M059J (cell line): ENCODE data around the gene PCDH10. TPM values are rescaled to one million over a fixed set of nuclear protein-coding genes. Genes with fewer than 3 reads are reported as not detected.

Experiments used
- DNase-seq: peaks from one replicate; pipeline ENCODE4 v3.0.0-alpha.2; 2012; ENCODE audit warnings: low read depth
- total RNA-seq: library from RNA; depleted of rRNA; stranded (reverse); fragments of >200 nt; shearing (Covaris generic); gene quantifications from 2 replicates; pipeline ENCODE4 v1.2.3, GENCODE V29; 2014; rRNA removed

The PCDH10 gene, protein sequence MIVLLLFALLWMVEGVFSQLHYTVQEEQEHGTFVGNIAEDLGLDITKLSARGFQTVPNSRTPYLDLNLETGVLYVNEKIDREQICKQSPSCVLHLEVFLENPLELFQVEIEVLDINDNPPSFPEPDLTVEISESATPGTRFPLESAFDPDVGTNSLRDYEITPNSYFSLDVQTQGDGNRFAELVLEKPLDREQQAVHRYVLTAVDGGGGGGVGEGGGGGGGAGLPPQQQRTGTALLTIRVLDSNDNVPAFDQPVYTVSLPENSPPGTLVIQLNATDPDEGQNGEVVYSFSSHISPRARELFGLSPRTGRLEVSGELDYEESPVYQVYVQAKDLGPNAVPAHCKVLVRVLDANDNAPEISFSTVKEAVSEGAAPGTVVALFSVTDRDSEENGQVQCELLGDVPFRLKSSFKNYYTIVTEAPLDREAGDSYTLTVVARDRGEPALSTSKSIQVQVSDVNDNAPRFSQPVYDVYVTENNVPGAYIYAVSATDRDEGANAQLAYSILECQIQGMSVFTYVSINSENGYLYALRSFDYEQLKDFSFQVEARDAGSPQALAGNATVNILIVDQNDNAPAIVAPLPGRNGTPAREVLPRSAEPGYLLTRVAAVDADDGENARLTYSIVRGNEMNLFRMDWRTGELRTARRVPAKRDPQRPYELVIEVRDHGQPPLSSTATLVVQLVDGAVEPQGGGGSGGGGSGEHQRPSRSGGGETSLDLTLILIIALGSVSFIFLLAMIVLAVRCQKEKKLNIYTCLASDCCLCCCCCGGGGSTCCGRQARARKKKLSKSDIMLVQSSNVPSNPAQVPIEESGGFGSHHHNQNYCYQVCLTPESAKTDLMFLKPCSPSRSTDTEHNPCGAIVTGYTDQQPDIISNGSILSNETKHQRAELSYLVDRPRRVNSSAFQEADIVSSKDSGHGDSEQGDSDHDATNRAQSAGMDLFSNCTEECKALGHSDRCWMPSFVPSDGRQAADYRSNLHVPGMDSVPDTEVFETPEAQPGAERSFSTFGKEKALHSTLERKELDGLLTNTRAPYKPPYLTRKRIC
- total RNA-seq, result 5.3 and 7.9 TPM in 2 replicates

DNA sequence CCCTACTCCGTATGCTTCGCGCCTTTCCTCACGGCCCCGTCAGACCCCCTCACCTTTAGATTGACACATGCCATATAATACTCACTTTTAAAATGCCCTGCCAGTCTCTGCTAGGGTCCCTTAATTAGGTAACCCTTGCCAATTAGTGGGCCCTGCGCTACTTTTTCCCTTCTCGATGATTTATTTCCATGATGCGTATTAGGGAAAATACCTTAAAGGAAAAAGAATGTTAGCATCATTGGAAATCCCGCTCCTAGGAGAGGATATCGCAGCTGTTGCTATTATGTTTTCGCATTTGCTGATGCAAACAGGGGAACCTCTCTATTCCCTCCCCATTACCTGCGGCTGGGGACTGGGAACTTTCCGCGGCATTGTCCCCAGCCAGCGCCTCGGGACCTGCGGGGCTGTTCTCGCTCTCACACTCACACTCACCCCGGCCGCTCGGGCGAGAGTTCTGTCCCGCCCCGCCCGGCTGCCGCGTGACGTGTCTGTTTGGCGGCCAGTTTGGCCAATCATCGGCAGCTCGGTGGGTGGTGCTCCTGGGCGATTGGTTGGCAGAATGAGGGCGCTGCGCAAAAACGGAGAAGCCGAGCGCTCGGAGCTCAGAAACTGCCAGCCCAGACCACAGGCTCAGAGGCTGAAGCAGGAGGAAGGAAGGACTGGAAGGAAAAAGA, at the start of gene PCDH10:
Gene PCDH10, plus strand, starts transcription at position 605 of the 674 bp plus-strand sequence. CDS start 847 bp downstream, outside the sequence.
- peak; percentile 86 for DNase-seq

DNA sequence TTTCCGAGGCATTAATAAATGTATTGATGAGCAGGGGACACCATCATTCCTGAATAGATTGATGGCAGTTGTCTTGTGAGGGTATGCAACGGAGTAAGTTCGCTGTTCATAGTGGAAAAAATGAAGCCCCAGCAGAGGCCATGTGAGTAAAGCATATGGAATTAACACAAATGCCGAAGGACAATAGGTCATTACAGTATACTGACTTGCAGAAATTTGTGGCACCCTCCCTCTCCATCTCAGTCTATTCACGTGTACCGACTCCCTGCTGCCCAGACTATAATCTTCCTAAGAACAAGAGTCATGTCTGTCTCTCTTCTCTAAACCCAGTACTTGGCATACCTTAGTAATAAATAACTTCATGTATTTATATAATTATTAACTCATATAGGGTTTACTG, 47.1 kb upstream of the PCDH10 start:
- no peak for DNase-seq

DNA sequence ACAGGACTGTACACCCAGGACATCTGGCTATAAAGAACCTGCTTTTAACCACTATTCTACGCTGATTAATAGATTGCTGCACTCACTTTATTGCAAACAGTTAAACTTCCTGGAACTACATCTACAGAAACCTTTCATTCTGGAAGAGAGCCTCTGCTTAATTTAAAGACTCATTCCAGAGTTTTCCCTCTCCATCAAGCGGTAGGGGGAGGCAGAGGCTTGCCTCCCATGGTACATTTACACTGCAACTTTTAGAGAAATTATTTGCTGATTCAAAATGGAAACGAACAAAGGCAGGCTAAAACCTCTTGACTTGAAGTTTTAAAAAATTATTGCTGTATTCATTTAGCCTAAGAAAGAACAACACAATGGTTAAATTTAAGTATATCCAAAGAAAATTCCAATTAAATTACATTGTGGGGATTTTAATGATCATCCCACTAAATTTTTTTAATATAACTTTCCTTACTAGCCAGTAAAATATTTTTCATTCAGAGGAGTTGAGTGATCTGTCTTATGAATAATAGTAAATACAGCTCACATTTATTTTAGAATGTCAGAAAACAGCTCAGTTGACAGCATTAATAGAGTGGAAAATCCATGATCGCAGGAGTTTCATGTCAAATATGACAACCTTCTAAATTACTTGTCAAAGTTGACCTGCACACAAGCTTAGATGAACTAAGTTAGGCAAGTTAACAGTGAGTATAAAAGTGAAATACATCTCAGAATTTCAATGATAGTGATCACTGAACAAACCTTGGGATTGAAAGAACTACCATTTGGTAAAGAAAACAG, 46.3 kb upstream of the PCDH10 start:
- no peak for DNase-seq

DNA sequence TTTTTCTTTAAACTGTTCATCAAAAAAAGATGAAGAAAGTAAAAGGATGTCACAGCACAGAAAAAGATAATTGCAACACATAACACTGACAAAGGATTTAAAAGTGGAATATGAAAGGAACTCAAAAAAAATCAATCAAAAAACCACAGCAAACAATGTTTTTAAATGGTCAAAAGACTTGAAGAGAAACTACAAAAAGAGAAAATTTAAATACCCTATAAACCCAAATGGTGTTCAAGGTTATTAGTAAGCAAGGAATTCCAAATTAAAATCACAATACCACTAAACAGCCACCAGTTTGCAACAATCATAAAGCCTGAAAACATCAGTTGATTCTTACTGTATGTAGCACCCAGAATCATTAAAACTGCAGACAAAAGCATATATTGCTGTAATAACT, 36.5 kb upstream of the PCDH10 start:
- DNase-seq, result no peak

DNA sequence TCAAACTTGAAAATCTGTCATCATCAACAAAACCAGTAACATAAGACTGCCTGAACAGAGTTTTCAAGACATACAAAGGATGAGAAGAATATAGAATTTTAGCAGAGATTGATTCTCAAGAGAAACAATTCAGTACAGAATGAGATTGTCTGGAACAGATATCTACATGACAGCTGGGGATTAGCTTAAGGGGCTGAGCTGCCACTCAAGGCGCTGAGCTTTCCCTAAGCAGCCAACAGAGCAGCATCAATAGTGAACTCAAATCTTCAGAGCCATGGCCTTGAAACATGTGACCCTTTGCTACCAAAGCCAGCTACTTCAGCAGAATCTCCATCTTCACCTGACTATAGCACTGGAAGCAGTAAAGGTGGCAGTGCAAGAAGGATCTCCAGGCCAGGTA, 24.3 kb upstream of the PCDH10 start:
- no peak for DNase-seq

DNA sequence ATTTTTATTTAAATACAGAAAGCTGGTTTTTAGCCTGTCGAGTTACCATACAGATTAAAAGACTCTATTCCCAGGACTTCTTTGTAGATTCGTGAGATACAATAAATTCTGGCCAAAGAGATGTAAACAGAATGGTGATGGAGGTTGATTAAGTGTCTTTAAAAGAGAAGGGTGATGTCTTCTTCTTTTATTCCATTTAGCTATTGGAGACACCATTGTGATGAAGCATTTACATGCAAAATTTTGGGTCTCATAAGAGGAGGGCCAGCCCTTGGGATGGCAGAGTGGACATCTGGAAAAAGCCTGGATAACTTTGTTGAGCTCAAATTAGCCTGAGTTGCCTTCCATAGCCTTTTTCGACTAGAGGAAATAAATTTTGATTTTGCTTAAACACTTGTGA, 21.6 kb upstream of the PCDH10 start:
- DNase-seq, result no peak

DNA sequence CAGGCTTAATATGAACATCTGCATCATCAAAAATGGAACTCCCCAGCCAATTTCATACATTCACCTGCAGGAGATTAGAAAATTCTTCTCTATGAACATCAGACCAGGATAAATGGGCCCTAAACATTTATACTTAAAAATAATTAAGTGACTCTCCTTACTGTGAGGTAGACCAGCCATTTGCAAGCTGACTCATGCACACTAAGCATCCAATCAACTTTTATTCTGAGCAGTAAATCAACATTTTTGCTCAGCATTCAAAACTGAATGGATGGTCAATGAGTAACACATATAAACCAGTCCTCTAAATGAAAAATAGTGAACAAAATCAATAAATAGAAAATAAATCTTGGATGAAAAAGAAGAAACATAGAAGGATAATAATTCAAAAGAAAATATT, 19.9 kb upstream of the PCDH10 start:
- peak; percentile 9 for DNase-seq

DNA sequence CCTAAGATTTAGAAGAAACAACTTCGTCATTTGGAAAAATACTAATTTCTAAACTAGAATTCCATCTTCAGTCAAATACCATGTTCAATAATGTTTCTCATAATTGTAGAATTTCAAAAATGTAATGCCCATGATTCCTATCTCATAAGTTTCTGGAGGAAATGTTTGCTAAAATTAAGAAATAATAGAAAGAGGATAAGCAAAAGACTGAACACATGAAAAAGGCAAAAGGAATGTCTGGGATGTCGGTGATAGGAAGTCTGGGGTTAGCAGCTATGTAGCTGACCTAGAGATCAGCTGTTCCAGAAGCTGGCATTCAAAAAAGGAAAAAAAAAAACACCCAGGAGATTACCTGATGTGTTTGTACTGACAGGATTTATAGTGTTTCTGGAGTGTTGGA, 18.9 kb upstream of the PCDH10 start:
- peak; percentile 24 for DNase-seq

DNA sequence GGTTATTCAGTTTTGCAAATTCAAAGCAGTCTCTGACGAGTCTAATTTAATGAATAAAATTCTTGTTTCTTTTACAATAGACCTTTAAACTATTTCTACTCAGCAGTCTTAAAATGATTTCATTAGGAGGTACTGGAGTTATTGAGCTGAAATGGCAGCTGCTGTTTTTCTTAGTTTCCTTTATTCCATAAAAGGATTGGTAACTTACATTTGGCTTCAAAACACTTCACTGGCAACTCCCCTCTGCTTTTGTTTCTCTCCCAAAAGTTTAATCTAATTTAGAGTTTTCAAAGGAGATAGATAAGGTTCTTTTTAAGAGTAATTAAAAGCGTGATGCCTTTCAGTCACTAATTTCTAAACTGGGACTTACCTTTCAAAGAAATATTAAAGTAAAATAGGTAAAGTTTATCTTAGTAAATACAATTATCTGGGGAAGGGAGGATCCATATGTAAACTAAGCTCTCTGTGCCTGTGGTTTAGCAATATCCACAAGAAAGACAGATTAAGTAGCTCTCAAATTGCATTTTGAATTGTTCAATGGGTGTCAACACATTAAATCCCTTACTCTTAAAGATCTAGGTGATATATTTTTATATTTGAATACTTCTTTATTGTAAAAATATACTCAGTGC, 17.1 kb upstream of the PCDH10 start:
- no peak for DNase-seq

DNA sequence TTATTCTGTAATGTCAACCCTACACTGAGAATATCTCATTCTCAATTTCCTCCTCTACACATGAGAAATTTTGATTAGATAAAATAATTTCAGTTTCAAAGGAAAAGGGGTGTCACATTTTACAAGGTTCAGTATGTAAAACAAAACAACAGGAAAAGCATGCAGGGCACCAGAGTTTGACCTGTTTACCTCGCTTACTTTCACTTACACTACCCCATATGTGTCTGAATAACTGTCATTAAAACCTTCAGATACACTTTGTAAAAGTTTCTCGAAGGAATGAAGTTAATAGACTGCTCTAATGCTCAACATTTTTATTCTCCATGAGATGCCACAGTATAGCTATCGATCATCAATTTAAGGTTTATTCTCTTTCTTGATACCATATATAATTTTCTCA, 12.3 kb upstream of the PCDH10 start:
- DNase-seq, result no peak

DNA sequence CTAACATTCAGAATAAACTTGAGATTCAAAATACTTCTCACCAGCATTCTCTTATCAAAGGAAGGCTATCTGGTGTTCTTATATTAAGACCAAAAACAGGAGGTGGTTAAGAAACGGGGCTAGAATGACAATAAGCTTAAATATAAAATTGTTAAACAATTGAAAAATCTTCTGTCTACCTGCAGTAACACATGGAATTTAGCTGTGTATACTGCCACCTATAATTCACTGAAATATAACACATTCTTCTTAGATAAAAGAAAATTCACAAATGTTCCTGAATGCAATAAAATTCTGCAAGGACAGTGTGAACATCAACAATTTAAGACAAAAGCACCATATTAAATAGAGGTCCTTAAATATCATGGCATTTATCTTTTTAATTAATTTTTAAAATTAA, 11.5 kb upstream of the PCDH10 start:
- no peak for DNase-seq

DNA sequence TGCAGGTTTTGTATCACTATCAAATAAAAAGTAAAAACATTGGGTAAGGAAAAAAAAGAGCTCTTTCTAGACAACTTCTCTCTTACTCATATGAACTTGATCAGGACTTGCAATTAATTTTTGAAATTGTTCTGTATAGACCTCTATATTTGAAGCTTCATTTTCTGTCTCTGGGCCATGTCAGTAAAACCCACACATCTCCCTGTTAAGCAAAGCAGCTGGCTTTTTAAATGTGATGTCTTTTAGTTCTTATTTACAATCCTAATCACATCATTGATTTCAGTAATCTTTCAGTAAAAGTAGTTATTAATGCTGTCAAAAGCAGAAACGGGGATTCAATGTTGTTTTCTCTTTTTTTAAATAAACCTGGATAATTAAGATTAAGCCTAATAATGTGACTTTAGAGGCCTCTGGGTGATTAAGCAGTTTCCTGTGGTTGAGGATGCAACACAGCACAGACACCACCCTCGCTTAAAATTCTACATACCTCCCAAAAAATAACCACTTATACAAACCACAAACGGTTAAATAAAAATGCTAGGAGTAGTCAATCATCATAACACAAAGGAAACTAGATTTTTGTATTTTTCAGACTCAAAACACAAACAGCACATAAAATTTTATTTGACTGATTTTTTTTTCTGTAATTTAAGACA, 5.2 kb upstream of the PCDH10 start:
- DNase-seq, result no peak

DNA sequence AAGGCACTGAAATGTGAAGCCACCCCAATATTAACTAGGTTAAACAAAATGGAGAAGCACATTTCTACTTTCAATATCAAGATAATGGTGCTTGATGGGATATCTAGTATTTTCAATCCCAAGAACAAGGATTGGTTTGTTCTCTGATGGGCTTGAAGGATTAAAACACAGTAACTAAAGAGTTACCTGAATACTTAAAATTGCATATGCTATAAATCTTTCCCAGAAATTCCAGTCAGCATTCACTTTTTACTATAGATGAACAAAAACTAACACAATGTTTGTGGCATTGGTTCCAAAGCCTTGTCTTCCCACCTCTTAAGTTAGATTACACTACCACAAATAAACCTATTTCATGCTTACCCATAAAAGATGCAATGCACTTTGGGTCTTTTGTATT, 3.9 kb upstream of the PCDH10 start:
- DNase-seq, result no peak

DNA sequence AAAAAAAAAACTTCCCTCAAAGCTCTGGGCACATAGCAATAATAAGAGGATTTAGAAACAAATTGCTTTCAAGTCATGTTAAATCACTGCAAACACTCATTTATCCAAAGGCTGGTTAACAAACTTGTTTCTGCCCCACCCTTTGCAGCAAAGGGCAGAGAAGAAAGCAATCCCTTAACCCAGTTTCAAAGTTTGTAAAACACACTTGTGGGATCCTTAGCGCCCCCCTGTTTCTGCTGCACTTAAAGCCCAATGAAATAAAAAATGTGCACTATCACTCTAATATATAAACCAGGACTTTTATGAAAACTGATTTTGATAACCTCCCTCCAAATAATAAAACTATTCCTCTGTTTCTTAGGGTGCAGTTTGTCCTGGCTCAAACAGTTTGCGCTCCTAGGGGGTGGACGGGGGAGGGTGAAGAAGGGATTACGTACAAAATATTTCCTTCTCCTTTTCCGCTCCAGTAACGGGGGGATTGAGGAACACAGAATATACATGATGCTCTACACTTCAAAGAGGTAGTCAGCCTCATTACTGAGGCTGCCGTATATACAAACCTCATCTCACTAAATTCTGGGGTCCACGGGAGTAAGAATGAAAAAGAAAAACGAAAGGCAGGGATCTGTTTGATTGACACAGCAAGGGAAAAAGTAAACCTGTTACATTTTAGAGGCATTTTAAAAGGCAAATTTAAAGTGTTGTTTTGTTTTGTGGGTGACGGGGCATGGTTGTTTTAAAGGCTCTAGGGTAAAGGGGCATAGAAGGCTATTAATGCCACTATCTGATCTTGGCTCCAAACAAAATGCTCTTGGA, 3.1 kb upstream of the PCDH10 start:
- DNase-seq, result no peak

DNA sequence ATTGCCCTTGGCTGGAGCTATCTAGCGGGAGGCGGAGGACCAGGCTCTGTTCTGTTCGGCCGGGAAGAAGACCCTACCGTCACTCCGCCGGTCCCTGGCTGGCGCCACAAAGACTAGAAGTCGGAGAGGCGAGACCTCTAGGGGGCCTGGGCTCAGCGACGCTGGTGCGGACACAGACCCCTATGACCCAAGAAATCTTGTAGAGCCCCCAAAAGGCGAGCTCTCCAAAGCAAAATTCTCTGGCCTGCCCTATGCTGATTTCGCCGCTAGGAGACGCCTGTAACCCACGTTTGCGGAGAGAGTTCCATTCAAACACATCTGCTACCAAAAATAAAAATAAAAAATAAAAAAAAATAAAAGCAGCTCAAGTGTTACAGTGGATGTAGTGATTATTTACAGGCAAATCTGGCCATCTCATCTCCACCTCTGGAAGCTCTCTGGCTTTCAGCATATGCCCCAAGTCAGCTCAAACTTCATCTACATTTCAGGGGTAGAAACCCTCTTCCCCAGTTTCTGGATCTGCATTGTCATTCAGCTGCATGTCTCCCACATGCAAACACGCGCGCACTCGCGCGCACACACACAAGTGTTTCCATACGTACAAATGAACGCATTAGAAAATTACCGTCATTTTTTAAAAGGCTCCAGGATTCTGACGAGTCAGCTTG, 2.4 kb upstream of the PCDH10 start:
- DNase-seq, result peak; percentile 45

DNA sequence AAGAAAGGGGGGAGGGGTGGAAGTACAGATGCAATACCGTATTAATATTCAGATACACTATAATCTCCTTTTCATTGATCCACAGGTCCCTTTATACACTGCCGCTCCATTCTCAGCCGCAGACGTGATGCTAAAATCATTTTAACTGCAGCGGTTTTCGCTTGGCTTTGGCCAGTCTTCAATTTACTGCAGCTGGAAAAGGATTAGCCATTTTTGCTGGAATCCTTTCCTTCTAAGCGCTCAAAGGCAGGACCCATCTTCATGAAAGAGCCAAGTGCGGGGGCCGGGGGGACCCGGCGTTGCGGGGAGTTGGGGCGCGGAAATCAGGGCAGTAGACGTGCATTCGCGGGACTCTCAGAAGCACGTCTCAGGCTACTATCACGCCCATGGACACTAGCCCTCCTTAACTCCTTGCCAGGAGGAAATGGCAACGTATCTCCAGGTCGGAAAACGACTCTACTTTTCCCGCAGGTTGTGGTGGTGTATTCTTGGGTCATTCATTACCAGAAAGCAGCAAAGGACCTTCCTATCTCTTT, 1.7 kb upstream of the PCDH10 start:
- peak; percentile 16 for DNase-seq

DNA sequence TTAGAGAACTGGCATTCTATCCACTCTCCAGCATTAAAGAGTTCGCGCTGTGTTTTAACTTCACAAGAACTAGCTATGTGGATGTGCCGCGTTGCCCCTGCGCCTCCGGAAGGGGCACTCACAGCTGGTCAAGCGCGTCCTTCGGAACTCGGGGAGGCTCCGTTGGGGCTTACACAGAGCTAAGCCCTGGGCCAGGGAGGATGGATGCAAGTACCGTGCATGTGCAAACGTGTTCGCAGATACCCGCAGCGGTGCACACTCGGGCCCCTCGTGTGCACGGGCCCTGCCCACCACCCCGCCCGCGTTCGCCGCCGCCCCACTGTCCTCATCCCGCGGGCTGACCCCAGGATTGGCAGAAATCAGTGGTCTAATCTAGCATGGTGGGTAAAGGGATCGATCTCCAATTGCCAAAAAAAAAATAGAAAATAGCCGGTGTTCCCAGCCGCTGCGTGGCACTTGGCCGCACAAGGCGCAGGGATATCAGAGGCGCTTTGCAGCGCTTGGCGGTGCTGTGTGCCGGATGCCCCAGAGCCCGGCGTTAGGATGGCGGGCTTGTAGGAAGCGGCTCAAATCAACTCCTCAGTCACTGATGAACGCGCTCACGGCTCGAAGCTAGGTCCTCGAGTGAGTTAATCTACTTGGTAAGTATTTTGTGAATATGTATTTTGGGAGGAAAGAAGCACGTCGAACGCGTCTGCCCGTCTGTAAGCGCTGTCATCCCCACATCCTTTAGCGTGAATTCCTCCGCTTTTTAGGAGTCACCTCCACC, 989 bp upstream of the PCDH10 start:
- DNase-seq, result peak; percentile 53

DNA sequence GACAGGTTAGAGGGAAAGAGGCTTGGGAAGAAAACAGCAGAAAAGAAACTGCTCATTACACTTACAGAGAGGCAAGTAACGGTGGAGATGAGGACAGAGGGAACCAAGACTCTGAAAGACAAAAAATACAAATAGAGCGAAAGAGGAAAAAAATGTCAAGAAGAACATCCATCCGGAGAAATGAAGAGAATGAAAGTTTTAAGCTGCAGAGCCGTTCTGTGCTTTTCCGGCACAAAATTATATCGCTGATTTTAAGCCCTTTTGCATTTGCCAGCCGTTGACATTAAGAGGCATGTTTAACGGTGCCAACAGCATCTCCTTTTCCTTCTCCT, 236 bp downstream of the PCDH10 start:
- no peak for DNase-seq
